ENCODE results near the gene ZC4H2. TPM values are rescaled to one million over a fixed set of nuclear protein-coding genes. Genes with fewer than 3 reads are reported as not detected.
A peak's percentile ranks its signal among the peaks of the same experiment; 100 is the strongest.
"Not testable (repeated sequence)": the region's sequence is repeated elsewhere in the genome, so short reads cannot be mapped to it uniquely, and the experiment has no call there.

ZC4H2 gene
- polyA plus RNA-seq, 1 donor (not counting 4 experiments of a cell fraction or from before 2014, with no cell fraction given): 7.6 TPM

DNA sequence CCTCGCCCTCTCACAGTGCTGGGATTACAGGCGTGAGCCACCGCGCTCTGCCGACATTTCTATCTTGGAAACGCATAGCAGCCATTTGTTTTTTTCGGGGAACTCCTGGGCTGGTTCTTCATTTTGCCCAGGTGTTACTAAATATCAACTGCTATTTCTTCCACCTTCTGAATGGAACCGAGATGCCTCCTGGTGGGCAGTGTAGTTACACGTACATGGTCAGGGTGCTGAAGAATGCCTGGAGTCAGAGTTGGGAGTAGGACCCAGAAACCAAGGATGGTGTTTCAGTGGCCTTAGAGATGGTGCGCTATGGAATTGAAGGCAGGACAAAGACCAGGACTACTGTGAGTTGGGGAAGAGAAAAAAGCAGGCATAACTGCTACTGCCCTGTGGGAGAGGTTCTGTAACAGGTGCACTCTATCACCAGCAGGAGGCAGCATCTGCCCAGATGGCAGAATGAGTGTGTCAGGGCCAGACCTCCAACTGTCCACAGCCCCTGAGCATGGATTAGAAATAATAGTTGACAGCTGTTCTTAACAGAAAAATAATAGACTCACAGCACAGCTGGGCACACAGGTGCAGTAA lies 81.7 kb downstream of the ZC4H2 start:
- Histone ChIP-seq H3K4me1 (ENCODE audit: control insufficient read depth, extremely low read depth, insufficient read depth, low read length) (no peaks in the 10 kb centered on the region), H3K4me3 (ENCODE audit: control insufficient read depth in 2 of 3, extremely low read depth in 1 of 3, insufficient read depth in 2 of 3, low read depth in 1 of 3, low read length in 3 of 3) (no peak overlapping the region), H3K4me2 (ENCODE audit: control insufficient read depth, extremely low read depth, insufficient read depth, low read depth, low read length) (no peak overlapping the region), H3K36me3 (ENCODE audit: control insufficient read depth in 2 of 2, extremely low read depth in 1 of 2, insufficient read depth in 2 of 2, low read length in 2 of 2) (no peaks in the 10 kb centered on the region), H3K27ac (ENCODE audit: control insufficient read depth, insufficient read depth, low read length) (no peak overlapping the region), H3K79me2 (ENCODE audit: control insufficient read depth, insufficient read depth, low read length) (no peaks in the 10 kb centered on the region), H3K9me3 (ENCODE audit: control insufficient read depth, low read depth, low read length) (no peaks in the 10 kb centered on the region), H2AFZ (ENCODE audit: control insufficient read depth, low read length) (no peak overlapping the region), H3K27me3 (ENCODE audit: control insufficient read depth, extremely low read depth, insufficient read depth, low read length) (no peaks in the 10 kb centered on the region), H4K20me1 (ENCODE audit: control insufficient read depth, extremely low read depth, insufficient read depth, low read length) (no peaks in the 10 kb centered on the region), H3K9me1 (ENCODE audit: control insufficient read depth, extremely low read depth, insufficient read depth, low read length) (no peaks in the 10 kb centered on the region), H3K9ac (ENCODE audit: control insufficient read depth, extremely low read depth, insufficient read depth, low read length) (no peak overlapping the region)
- dilution Hi-C loops (cut with MboI; ENCODE audit: extremely low pct_ligation_motif_present, low sequenced_read_pairs): no loop called here
- no peak for TF ChIP-seq EZH2 (IDR thresholded peaks at IDR 0.05; ENCODE audit: low read length)
- peak; percentile 8 to 59 (median 55) for TF ChIP-seq CTCF (optimal IDR thresholded peaks at IDR 0.05 in 1 of 3, IDR thresholded peaks at IDR 0.05 in 1 of 3, conservative IDR thresholded peaks at IDR 0.05 in 1 of 3; ENCODE audit: extremely low read depth in 1 of 3, insufficient read depth in 2 of 3, low read length in 3 of 3)
- DNase-seq (ENCODE audit: low read depth, low spot score) (no peak), FAIRE-seq (no peak)

DNA sequence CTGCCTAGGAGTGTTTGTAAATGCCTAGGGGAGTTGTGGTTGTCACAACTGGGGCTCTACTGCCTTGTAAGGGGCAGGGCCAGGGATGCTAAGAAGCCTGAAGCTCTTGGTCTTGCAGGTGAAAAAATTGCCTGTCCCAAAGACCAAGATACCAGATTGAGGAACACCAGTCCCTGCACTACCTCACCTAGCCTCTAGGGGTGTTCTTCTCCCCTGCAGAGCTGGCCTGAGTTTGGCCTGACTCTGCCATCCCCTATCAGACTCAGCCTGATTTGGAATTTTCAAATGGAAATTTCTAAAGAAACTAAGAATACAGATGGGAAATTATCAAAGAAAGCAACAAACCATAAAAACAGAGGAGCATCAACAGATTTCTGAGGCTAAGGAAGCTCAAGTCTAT lies 90.4 kb downstream of the ZC4H2 start:
- Histone ChIP-seq H3K9me3 (ENCODE audit: control insufficient read depth, low read depth, low read length) (no peaks in the 10 kb centered on the region), H3K4me3 (ENCODE audit: control insufficient read depth in 2 of 3, extremely low read depth in 1 of 3, insufficient read depth in 2 of 3, low read depth in 1 of 3, low read length in 3 of 3) (no peak overlapping the region), H3K9me1 (ENCODE audit: control insufficient read depth, extremely low read depth, insufficient read depth, low read length) (no peaks in the 10 kb centered on the region), H3K36me3 (ENCODE audit: control insufficient read depth in 2 of 2, extremely low read depth in 1 of 2, insufficient read depth in 2 of 2, low read length in 2 of 2) (no peaks in the 10 kb centered on the region), H3K27me3 (ENCODE audit: control insufficient read depth, extremely low read depth, insufficient read depth, low read length) (no peaks in the 10 kb centered on the region), H2AFZ (ENCODE audit: control insufficient read depth, low read length) (no peak overlapping the region), H3K4me1 (ENCODE audit: control insufficient read depth, extremely low read depth, insufficient read depth, low read length) (no peaks in the 10 kb centered on the region), H3K4me2 (ENCODE audit: control insufficient read depth, extremely low read depth, insufficient read depth, low read depth, low read length) (no peak overlapping the region), H3K27ac (ENCODE audit: control insufficient read depth, insufficient read depth, low read length) (no peak overlapping the region), H3K79me2 (ENCODE audit: control insufficient read depth, insufficient read depth, low read length) (no peaks in the 10 kb centered on the region), H3K9ac (ENCODE audit: control insufficient read depth, extremely low read depth, insufficient read depth, low read length) (no peak overlapping the region), H4K20me1 (ENCODE audit: control insufficient read depth, extremely low read depth, insufficient read depth, low read length) (no peaks in the 10 kb centered on the region)
- no peak for DNase-seq (ENCODE audit: low read depth, low spot score)
- dilution Hi-C loops (cut with MboI; ENCODE audit: extremely low pct_ligation_motif_present, low sequenced_read_pairs): no loop called here
- no peak for TF ChIP-seq EZH2 (IDR thresholded peaks at IDR 0.05; ENCODE audit: low read length)
- TF ChIP-seq CTCF (optimal IDR thresholded peaks at IDR 0.05 in 1 of 3, IDR thresholded peaks at IDR 0.05 in 1 of 3, conservative IDR thresholded peaks at IDR 0.05 in 1 of 3; ENCODE audit: extremely low read depth in 1 of 3, insufficient read depth in 2 of 3, low read length in 3 of 3): peak; percentile 20 to 63 (median 32)
- no peak for FAIRE-seq

DNA sequence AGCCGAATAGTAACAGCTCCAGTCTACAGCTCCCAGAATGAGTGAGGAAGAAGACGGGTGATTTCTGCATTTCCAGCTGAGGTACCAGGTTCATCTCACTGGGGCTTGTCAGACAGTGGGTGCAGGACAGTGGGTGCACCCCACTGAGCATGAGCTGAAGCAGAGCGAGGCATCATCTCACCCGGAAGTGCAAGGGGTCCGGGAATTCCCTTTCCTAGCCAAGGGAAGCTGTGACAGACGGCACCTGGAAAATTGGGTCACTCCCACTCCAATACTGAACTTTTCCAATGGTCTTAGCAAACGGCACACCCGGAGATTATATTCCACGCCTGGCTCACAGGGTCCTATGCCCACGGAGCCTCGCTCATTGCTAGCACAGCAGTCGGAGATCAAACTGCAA lies 97.5 kb downstream of the ZC4H2 start:
- H3K9me1 ChIP-seq (ENCODE audit: control insufficient read depth, extremely low read depth, insufficient read depth, low read length); H3K9ac ChIP-seq (ENCODE audit: control insufficient read depth, extremely low read depth, insufficient read depth, low read length); H3K9me3 ChIP-seq (ENCODE audit: control insufficient read depth, low read depth, low read length); H3K4me3 ChIP-seq (ENCODE audit: control insufficient read depth in 2 of 3, extremely low read depth in 1 of 3, insufficient read depth in 2 of 3, low read depth in 1 of 3, low read length in 3 of 3); H3K36me3 ChIP-seq (ENCODE audit: control insufficient read depth in 2 of 2, extremely low read depth in 1 of 2, insufficient read depth in 2 of 2, low read length in 2 of 2); H3K4me2 ChIP-seq (ENCODE audit: control insufficient read depth, extremely low read depth, insufficient read depth, low read depth, low read length); H2AFZ ChIP-seq (ENCODE audit: control insufficient read depth, low read length); FAIRE-seq; DNase-seq (ENCODE audit: low read depth, low spot score); H3K27me3 ChIP-seq (ENCODE audit: control insufficient read depth, extremely low read depth, insufficient read depth, low read length); H4K20me1 ChIP-seq (ENCODE audit: control insufficient read depth, extremely low read depth, insufficient read depth, low read length); H3K27ac ChIP-seq (ENCODE audit: control insufficient read depth, insufficient read depth, low read length); H3K79me2 ChIP-seq (ENCODE audit: control insufficient read depth, insufficient read depth, low read length); dilution Hi-C loops (cut with MboI; ENCODE audit: extremely low pct_ligation_motif_present, low sequenced_read_pairs); H3K4me1 ChIP-seq (ENCODE audit: control insufficient read depth, extremely low read depth, insufficient read depth, low read length): not testable (repeated sequence)

Data from keratinocyte (primary cell).